HG03457 (cell line): Measurements from ENCODE around the gene MRTO4.
"Not testable (repeated sequence)": the region's sequence is repeated elsewhere in the genome, so short reads cannot be mapped to it uniquely, and the experiment has no call there.

Experiments
- ATAC-seq: cut with Tn5 transposase; IDR thresholded peaks from one replicate; pipeline ENCODE4 v1.9.1; 2021; ENCODE audit warnings: moderate number of reproducible peaks; ENCODE audit not compliant: unreplicated experiment

The MRTO4 gene

GRCh38 chr1:19251305-19252196 lies at the start of gene MRTO4, which contains the start of gene EMC1:
Gene MRTO4, plus strand, starts transcription at chr1:19251805. Its CDS starts 31 bp downstream, at chr1:19251836.
Gene EMC1, minus strand, starts transcription at chr1:19251524. Its CDS starts 15 bp downstream, at chr1:19251509.
- no peak for ATAC-seq

GRCh38 chr1:19202396-19202795 lies 49.2 kb upstream of the MRTO4 start:
- no peak for ATAC-seq

GRCh38 chr1:19203440-19203839 lies 48.2 kb upstream of the MRTO4 start:
- ATAC-seq = no peak

- no peak for ATAC-seq
These were observed 46.9 kb upstream of the MRTO4 start for GRCh38 chr1:19204446-19205266.

- ATAC-seq = no peak
These were observed 46.2 kb upstream of the MRTO4 start for GRCh38 chr1:19205403-19205802.

- no peak for ATAC-seq
These were observed 45.8 kb upstream of the MRTO4 start for GRCh38 chr1:19205845-19206244.

GRCh38 chr1:19206947-19207346 lies 44.7 kb upstream of the MRTO4 start:
- no peak for ATAC-seq

GRCh38 chr1:19208710-19209438 lies 42.7 kb upstream of the MRTO4 start:
- no peak for ATAC-seq

- ATAC-seq = peak; percentile 35
These were observed 42.1 kb upstream of the MRTO4 start for GRCh38 chr1:19209439-19209989.

GRCh38 chr1:19209990-19210771 lies 41.4 kb upstream of the MRTO4 start, which contains the start of gene UBR4:
Gene UBR4, minus strand, starts transcription at chr1:19210266. Its CDS starts 18 bp downstream, at chr1:19210248.
- peak; percentile 65 for ATAC-seq

- ATAC-seq = no peak
These were observed 40.6 kb upstream of the MRTO4 start for GRCh38 chr1:19210772-19211549.

GRCh38 chr1:19212167-19212566 lies 39.4 kb upstream of the MRTO4 start:
- ATAC-seq = no peak

- ATAC-seq = no peak
These were observed 38.0 kb upstream of the MRTO4 start for GRCh38 chr1:19213580-19213979.

- ATAC-seq = not testable (repeated sequence)
These were observed 35.0 kb upstream of the MRTO4 start for GRCh38 chr1:19216585-19216984.

GRCh38 chr1:19219451-19219850 lies 32.2 kb upstream of the MRTO4 start:
- no peak for ATAC-seq

- ATAC-seq = no peak
These were observed 31.3 kb upstream of the MRTO4 start for GRCh38 chr1:19220080-19220846.

- no peak for ATAC-seq
These were observed 30.6 kb upstream of the MRTO4 start for GRCh38 chr1:19220991-19221390.

GRCh38 chr1:19222573-19222972 lies 29.0 kb upstream of the MRTO4 start:
- no peak for ATAC-seq
